Type B pancreatic cell (in vitro differentiated cells): Measurements from ENCODE around the gene UBQLN4. TPM values are rescaled to one million over a fixed set of nuclear protein-coding genes. Genes with fewer than 3 reads are reported as not detected.

ENCODE experiments used
- DNase-seq: peaks from one replicate; pipeline ENCODE4 v3.0.0; 2021; ENCODE audit warnings: mixed read lengths; ENCODE audit not compliant: unreplicated experiment; ENCODE audit errors: extremely low spot score
- H3K27ac Mint-ChIP-seq: 2 replicates; pipeline ENCODE4 v1.8.0; 2021; ENCODE audit warnings: mild to moderate bottlenecking, mixed read lengths
- H3K27me3 Mint-ChIP-seq: 2 replicates; pipeline ENCODE4 v1.8.0; 2021; ENCODE audit warnings: mixed read lengths
- H3K36me3 Mint-ChIP-seq: 2 replicates; pipeline ENCODE4 v1.8.0; 2021; ENCODE audit warnings: mixed read lengths
- H3K4me1 Mint-ChIP-seq: one replicate; pipeline ENCODE4 v1.8.0; 2021; ENCODE audit warnings: mixed read lengths; ENCODE audit not compliant: unreplicated experiment
- H3K4me3 Mint-ChIP-seq: 2 replicates; pipeline ENCODE4 v1.8.0; 2021; ENCODE audit warnings: mild to moderate bottlenecking, mixed read lengths
- H3K9me3 Mint-ChIP-seq: 2 replicates; pipeline ENCODE4 v1.8.0; 2021; ENCODE audit warnings: mixed read lengths
- long read RNA-seq: library from polyadenylated mRNA; unstranded; transcript quantifications from one replicate; pipeline ENCODE4 v2.0.0, GENCODE V29; 2020
- total RNA-seq: library from RNA; stranded (reverse); gene quantifications from 2 replicates; pipeline ENCODE4 v1.2.1, GENCODE V29; 2021; ENCODE audit warnings: low replicate concordance
- TF ChIP-seq, protein P1 (sequence below): fragments of 200-600 bp; sonication (generic); conservative IDR thresholded peaks from 2 replicates; pipeline ENCODE4 v1.5.0; 2021; ENCODE audit warnings: antibody characterized with exemption, mild to moderate bottlenecking

The UBQLN4 gene
- 40.3 and 54.5 TPM in 2 replicates for total RNA-seq
- long read RNA-seq, partial matches to known transcripts, result 8 of 8 reads
- long read RNA-seq, other reads (novel, unspliced or antisense), result 0 of 8 reads

DNA sequence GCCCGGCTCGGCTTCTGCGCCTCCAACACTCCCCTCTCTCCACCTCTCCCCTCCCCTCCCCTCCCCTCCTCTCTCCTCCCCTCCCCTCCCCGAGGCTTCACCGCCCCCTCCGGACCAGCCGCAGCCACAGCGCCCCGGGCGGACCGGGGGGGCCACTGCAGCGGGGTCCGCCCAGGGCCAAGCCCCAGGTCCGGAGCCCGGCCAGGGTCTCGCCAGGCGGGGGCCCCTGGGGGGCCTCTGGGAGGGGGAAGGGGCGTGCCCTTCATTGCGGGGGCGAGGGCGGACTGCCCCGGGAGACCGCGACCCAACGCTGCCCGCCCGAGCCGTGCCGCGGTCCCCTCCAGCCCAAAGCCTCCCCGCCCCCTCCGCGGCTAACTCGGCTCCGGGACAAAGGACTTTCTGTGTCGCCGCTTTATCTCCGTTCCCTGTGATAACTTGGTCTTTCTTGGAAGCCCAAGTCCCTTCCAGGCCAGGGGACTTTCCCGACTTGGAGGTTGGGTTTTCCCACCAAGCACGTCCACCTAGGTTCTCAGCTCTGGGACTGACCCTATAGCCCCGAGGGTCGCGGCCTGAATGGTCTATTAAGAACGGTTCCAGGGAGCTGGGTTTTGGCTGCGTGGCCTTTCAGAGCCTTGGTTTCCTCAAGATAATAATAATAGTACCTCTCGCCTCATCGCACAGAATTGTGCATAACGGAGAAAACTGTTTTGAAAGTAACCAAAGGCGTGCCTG lies at the start of gene UBQLN4:
UBQLN4 (minus strand) TSS at position 31 of the 732 bp plus-strand sequence. CDS start 97 bp downstream, outside the sequence.
- no peaks in the 10 kb centered on the region for H3K27me3 Mint-ChIP-seq
- H3K36me3 Mint-ChIP-seq, result peaks cover 8% of the 10 kb centered on the region
- peaks cover 21% of the 10 kb centered on the region for H3K4me1 Mint-ChIP-seq
- no peaks in the 10 kb centered on the region for H3K9me3 Mint-ChIP-seq
- H3K27ac Mint-ChIP-seq, result peak within 1 kb of the TSS; percentile 99
- H3K4me3 Mint-ChIP-seq, result peak within 1 kb of the TSS; percentile 99
- DNase-seq, result peak; percentile 92
- TF ChIP-seq, protein P1, sequence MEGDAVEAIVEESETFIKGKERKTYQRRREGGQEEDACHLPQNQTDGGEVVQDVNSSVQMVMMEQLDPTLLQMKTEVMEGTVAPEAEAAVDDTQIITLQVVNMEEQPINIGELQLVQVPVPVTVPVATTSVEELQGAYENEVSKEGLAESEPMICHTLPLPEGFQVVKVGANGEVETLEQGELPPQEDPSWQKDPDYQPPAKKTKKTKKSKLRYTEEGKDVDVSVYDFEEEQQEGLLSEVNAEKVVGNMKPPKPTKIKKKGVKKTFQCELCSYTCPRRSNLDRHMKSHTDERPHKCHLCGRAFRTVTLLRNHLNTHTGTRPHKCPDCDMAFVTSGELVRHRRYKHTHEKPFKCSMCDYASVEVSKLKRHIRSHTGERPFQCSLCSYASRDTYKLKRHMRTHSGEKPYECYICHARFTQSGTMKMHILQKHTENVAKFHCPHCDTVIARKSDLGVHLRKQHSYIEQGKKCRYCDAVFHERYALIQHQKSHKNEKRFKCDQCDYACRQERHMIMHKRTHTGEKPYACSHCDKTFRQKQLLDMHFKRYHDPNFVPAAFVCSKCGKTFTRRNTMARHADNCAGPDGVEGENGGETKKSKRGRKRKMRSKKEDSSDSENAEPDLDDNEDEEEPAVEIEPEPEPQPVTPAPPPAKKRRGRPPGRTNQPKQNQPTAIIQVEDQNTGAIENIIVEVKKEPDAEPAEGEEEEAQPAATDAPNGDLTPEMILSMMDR, result peak; percentile 65

DNA sequence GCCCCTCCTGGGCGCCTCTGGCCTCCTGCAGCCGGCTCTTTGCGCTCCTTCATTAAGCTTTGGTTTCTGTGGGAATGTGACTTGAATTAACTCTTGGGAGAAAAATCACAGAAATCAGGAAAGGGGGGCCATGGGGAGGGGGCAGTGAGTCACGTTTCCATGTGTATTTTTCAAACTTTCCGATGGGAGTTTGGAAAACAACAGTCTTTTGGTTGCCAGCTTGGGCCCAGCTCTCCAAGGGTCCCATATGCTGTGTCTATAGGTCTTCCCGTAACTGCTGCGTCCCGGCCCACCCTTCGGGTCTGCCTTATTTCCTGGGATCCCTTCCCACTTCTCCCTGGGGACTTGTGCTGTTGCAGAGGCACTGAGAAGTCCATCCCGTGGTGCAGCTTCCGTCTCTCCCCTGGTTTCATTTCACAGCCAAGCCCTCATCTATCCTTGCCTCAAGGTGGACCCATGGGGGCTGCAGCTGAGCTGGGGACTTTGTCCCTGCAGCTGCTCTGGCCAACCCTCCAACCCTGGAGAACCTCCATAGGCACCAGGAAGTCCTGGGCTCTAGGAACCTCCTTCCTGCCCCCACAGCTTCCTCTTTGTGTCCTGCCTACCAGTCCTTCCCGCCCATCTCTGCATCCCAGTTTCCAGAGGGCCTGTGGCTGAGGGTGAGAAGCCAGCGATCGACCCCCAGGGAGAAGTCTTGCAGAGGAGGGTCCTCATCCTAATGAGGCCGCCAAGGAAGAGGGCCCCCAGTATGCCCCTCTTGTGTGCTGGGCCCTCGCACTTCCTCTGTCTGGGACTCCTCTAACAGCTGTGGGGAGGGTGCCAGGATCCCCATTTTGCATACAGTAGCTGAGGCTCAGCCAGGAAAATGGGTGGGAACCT lies 49.3 kb upstream of the UBQLN4 start:
- no peaks in the 10 kb centered on the region for H3K27me3 Mint-ChIP-seq
- H3K36me3 Mint-ChIP-seq, result no peaks in the 10 kb centered on the region
- DNase-seq, result no peak
- H3K27ac Mint-ChIP-seq, result peak overlapping the region; percentile 71
- peaks cover 67% of the 10 kb centered on the region for H3K4me1 Mint-ChIP-seq
- no peak overlapping the region for H3K4me3 Mint-ChIP-seq
- TF ChIP-seq, protein P1, result no peak
- H3K9me3 Mint-ChIP-seq, result no peaks in the 10 kb centered on the region

DNA sequence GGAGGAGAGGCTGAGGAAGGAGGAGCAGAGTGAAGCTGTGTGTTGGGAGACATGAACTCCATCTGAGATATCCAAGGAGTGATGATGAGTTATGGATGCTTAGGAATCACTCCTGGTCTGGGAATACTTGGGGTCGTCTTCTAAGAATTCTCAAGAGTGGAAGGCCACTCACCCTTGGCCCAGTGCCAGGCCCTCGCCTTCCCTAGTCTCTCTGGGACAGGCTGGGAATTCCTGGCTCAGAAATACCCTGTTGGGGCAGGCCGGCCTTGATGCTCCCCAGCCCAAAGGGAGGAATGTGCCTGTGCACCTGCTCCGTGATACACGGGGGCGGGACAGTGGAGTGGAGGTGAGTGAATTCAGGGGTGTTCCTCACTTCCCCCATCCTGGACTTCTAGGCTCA lies 48.3 kb upstream of the UBQLN4 start:
- H3K4me3 Mint-ChIP-seq, result peak overlapping the region; percentile 67
- H3K4me1 Mint-ChIP-seq, result peaks cover 69% of the 10 kb centered on the region
- no peaks in the 10 kb centered on the region for H3K9me3 Mint-ChIP-seq
- no peak for DNase-seq
- H3K36me3 Mint-ChIP-seq, result peaks cover under 1% of the 10 kb centered on the region
- H3K27me3 Mint-ChIP-seq, result no peaks in the 10 kb centered on the region
- TF ChIP-seq, protein P1, result no peak
- H3K27ac Mint-ChIP-seq, result no peak overlapping the region

GRCh38 chr1:156100205-156100995 lies 46.8 kb upstream of the UBQLN4 start:
- Mint-ChIP-seq H3K36me3 (peaks cover 12% of the 10 kb centered on the region), H3K9me3 (no peaks in the 10 kb centered on the region), H3K4me1 (peaks cover 68% of the 10 kb centered on the region), H3K27me3 (no peaks in the 10 kb centered on the region), H3K27ac (peak overlapping the region; percentile 65), H3K4me3 (peak overlapping the region; percentile 4)
- no peak for DNase-seq
- TF ChIP-seq, protein P1, result no peak

GRCh38 chr1:156099282-156099681 lies 45.7 kb upstream of the UBQLN4 start:
- TF ChIP-seq, protein P1, result no peak
- Mint-ChIP-seq H3K4me1 (peaks cover 57% of the 10 kb centered on the region), H3K27ac (no peak overlapping the region), H3K36me3 (peaks cover 12% of the 10 kb centered on the region), H3K9me3 (no peaks in the 10 kb centered on the region), H3K27me3 (no peaks in the 10 kb centered on the region), H3K4me3 (no peak overlapping the region)
- DNase-seq, result no peak
